HG03378 (cell line): ENCODE measurements around the gene CXXC5.

Experiments used
- ATAC-seq: cut with Tn5 transposase; IDR thresholded peaks from one replicate; pipeline ENCODE4 v1.9.1; 2021; ENCODE audit warnings: mild to moderate bottlenecking, moderate library complexity; ENCODE audit not compliant: unreplicated experiment

CXXC5 gene

DNA sequence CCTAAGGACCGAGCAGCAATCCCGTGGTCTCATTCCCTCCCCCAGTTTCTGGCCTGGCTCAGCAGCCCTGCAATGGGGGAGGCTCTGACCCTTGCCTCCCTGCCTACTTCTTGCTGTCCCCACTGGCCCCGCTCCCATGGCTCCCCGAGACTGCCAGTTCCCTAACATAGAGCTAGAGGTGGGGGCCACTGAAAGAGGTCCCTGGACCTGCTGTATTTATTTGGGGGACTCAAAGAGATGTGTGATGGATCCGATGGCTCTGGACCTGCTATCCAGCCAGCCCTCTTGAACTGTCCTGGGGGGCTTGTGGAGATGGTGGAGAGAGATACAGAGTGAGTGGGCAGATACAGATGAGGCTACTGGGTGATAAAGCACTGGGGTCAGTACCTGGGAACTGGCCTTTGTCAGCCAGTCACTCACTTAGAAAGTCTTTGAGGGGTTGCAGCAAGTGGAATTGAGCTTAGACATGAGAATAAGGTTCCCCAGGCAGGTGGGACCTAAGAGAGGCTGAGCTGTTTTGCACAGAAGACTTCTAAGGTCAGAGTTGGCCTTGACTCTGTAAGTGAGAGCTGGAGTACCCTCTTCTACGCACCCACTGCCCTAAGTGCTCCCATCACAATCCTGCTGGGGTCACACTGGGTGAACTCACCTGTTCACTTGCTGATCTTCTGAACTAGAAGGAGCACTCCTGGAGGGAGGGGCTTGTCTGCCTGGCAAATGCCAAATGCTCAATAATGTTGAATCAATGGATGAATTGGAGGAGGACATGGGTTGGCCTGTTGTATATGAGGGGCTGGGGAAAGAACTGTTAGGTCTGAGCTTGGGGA is 42.9 kb downstream of the CXXC5 start:
- no peak for ATAC-seq

DNA sequence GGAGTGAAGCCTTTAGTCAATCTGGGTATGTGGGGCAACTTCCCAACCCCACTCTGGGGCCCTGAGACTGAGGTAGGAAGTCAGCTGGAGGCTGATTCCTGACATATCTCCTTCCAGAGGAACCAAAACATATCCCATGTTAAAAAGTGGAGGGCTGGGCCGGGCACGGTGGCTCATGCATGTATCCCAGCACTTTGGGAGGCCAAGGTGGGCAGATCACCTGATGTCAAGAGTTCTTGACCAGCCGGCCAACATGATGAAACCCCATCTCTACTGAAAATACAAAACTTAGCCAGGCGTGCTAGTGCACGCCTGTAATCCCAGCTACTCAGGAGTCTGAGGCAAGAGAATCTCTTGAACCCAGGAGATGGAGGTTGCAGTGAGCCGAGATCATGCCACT is 44.0 kb downstream of the CXXC5 start:
- no peak for ATAC-seq

DNA sequence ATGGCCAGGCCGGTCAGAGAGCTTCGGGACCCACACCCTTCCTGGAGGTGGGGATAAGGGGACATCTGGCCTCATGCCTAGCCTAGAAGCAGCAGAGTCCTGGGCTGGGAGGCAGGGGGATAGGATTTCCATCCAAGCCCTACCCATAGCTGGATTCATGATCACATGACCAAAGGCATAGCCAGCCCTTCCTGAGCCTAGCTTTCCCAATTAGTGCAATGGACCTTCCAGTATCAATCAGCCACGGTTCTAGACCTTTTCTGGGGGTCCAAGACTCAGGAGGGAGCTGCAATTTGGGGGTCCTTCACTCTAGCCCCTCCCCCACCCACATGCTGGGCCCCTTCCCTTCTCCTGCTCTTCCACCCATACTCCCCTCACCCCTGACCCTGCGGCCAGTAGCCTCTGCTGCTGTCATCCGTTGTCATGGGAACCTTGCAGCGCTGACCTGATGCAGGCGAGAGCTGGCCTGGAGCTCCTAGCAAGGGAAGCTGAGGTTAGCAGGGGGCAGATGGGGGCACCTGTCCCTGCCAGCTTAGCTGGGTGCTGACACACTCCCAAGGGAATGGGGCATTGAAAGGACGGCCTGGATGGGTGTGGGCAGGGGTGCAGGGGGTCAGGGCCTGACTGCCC is 44.6 kb downstream of the CXXC5 start:
- no peak for ATAC-seq

GRCh38 chr5:139693676-139694364 is 45.7 kb downstream of the CXXC5 start:
- ATAC-seq: no peak

GRCh38 chr5:139694556-139695177 is 46.5 kb downstream of the CXXC5 start:
- no peak for ATAC-seq

DNA sequence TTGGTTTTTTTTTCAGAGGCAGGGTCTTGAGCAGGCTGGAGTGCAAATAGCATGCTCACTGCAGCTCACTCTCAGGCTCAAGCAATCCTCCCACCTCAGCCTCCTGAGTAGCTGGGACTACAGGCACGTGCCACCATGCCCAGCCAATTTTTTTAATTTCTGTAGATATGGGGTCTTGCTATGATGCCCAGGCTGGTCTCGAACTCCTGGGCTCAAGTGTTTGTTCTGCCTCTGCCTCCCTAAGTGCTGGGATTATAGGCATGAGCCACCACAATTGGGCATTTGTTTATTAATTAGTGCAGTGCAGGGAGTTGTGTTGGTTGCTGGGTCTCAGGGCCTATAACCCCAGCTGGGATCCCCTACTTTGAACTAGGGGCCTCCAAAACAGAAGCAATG is 47.0 kb downstream of the CXXC5 start:
- ATAC-seq: no peak

GRCh38 chr5:139696167-139696893 is 48.2 kb downstream of the CXXC5 start:
- no peak for ATAC-seq

DNA sequence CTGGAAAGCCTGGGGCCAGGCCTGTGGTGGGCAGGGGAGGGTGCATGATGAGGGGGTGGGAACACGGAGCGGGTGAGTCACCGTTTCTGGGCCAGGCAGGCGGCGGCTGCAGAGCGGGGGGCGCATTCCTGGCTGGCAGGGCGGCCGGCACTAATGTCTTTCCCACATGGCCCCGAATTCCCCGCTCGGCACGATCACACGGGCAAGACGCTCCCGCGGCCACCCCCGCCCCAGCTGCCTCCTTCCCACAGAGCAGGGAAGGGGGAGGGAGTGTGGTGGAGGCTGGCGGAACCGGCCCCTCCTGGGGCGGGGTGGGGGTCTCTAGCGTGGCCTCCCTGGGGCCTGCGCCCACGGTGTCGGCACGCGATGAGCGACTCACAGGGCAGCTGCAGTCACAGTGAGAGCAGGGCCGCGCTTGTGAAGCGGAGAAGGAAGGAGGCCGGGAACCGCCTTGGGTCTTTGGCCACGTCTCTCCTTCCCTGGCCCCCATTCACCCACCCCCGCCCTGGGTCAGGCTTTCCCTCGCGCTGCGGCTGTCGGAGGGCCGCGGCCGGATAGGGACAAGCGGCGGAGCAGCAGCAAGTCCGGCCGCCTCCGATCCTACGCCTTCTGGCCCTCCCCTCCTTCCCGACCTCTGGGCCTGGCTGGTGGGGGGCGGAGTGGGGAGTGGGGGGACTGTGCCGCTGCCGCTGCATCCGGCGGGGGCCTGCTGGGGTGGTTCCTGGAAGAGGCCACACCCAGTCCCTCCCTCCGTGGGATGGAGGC is 48.9 kb downstream of the CXXC5 start:
- ATAC-seq: no peak

- no peak for ATAC-seq
Observed at GRCh38 chr5:139698490-139699146, 50.5 kb downstream of the CXXC5 start.

DNA sequence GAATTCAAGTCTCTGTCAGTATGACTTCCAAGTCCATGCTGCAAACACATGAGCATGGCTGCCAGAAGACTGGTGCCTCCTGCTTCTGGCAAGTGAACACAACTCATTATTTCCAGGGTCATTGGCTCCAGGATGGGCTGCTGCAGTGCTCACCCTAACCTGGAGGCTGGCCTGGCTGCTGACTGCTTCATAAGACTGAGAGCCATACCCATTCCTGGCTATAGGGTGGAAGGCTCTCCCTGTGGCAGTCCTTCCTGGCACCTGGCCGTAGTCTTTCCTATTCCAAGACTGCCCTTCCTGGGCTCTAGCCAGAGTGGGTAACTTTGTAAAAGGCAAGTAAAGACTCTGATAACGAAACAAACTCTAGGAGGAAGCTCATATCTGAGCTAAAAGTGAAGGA is 51.2 kb downstream of the CXXC5 start:
- no peak for ATAC-seq

DNA sequence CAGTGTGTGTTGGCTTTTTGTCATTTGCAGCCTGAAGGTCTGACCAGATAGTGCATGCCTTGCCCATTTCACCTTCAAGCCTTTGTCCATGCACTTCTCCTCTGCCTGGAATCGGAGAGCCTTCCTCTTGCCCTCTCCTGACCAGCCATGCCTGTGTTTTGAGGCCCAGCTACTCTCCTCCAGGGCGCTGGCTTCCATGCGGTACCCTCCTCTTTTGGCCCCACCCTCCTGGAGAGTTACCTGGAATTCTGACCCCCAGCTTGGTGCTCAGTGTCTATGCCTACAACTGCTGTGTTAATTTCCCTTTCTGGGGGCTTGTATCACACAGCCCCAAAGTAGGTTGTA is 52.5 kb downstream of the CXXC5 start:
- ATAC-seq: no peak

- no peak for ATAC-seq
Observed at GRCh38 chr5:139701056-139701741, 53.0 kb downstream of the CXXC5 start.

DNA sequence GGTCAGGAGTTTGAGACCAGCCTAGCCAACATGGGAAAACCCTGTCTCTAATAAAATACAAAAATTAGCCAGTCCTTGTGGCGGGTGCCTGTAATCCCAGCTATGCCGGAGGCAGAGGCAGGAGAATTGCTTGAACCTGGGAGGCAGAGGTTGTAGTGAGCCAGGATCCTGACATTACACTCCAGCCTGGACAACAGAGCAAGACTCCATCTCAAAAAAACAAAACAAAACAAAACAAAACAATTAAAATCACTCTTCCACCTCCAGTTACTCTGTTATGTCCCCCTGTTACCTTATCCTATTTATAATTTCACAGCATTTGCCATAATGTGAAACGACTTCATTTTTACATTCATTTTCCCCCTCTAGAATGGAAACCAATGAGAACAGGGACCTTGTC is 54.4 kb downstream of the CXXC5 start:
- no peak for ATAC-seq

DNA sequence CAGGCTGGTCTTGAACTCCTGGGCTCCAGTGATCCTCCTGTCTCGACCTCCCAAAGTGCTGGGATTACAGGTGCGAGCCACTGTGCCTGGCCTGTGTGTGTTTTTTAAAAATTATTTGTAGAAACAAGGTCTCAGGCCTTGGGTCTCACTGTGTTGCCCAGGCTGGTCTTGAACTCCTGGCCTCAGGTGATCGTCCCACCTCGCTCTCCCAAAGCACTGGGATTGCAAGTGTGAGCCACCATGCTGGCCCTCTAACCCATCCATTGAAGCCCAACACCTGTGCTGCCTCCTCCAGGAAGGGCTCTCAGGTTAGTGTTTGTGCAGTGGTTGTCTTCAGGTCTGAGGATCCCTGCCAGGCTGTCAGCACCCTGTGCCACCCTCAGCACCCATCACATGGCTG is 56.6 kb downstream of the CXXC5 start:
- ATAC-seq: no peak

- no peak for ATAC-seq
Observed at GRCh38 chr5:139705191-139705590, 57.0 kb downstream of the CXXC5 start.

GRCh38 chr5:139705655-139706587 is 57.8 kb downstream of the CXXC5 start:
- ATAC-seq: no peak

- no peak for ATAC-seq
Observed at GRCh38 chr5:139707445-139708003, 59.4 kb downstream of the CXXC5 start.

DNA sequence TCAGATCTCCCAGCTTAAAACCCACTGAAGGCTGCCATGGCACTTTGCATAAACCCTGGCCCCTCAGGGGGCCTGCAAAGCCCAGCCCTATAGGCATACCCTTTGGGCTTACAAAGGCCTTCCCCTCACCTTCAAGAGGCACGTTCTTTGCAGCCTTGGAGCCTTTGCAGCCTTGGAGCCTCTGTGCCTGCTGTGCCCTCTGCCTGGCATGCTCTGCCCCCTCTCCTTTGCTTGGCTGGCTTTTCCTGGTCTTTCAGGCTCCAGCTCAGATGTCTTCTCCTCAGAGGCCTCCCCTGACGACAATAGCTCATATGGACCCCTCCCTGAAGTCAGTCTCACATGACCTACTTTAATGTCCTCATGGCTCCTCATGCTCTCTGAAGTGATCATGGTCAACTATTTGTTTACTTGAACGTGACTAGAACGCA is 60.3 kb downstream of the CXXC5 start:
- ATAC-seq: no peak
